HepG2 (cell line): ENCODE data around the gene PRRT2. TPM values are rescaled to one million over a fixed set of nuclear protein-coding genes. Genes with fewer than 3 reads are reported as not detected.

ENCODE experiments used
- AGO2 ChIP-seq: fragments of 200-400 bp; formaldehyde crosslinking; optimal IDR thresholded peaks from 2 replicates; pipeline ENCODE3; 2017; ENCODE audit warnings: mild to moderate bottlenecking, low read depth, low read length, moderate library complexity
- CHD4 ChIP-seq: fragments of 200-600 bp; sonication (generic); IDR thresholded peaks from 2 replicates; pipeline ENCODE4 v1.7.0; 2017; ENCODE audit warnings: mild to moderate bottlenecking, low read length, borderline replicate concordance
- KAT7 ChIP-seq: IDR thresholded peaks from 2 replicates; pipeline ENCODE4 v1.6.1; 2018; ENCODE audit warnings: borderline replicate concordance, missing compliant biosample characterization
- MAFK ChIP-seq, 2 experiments: IDR thresholded peaks in 1 of 2; conservative IDR thresholded peaks in 1 of 2; 2 replicates each; pipeline ENCODE4 v1.6.1; 2011; ENCODE audit warnings: improper control_type of control experiment in 2 of 2, low read length in 2 of 2
- MLLT10 ChIP-seq: sonication (generic); formaldehyde crosslinking; IDR thresholded peaks from 2 replicates; pipeline ENCODE4 v1.4.0; 2020; ENCODE audit warnings: missing genetic modification reagents
- NONO ChIP-seq, 2 experiments: fragments of 450-650 bp in 1 of 2; sonication (generic) in 1 of 2; formaldehyde crosslinking in 1 of 2; IDR thresholded peaks in 1 of 2; conservative IDR thresholded peaks in 1 of 2; 2 replicates each; pipeline versions ENCODE4 v1.6.1 to v1.8.0; 2017 to 2022; ENCODE audit warnings: mild to moderate bottlenecking in 1 of 2, missing genetic modification reagents in 1 of 2, moderate library complexity in 1 of 2
- PRDM10 ChIP-seq: sonication (generic); formaldehyde crosslinking; IDR thresholded peaks from 2 replicates; pipeline ENCODE4 v1.4.0; 2020; ENCODE audit warnings: low read depth, missing genetic modification reagents
- RFX5 ChIP-seq: IDR thresholded peaks from 2 replicates; pipeline ENCODE4 v1.6.1; 2011; ENCODE audit warnings: low read depth, low read length, improper control_type of control experiment
- SETDB1 ChIP-seq: sonication (generic); formaldehyde crosslinking; IDR thresholded peaks from 2 replicates; pipeline ENCODE4 v1.5.1; 2020; ENCODE audit warnings: missing genetic modification reagents, mild to moderate bottlenecking, borderline replicate concordance
- TBX3 ChIP-seq: fragments of 450-650 bp; IDR thresholded peaks from 2 replicates; pipeline ENCODE4 v1.6.1; 2017; ENCODE audit warnings: antibody characterized with exemption, mild to moderate bottlenecking, inconsistent platforms, borderline replicate concordance
- TRIM24 ChIP-seq: sonication (generic); formaldehyde crosslinking; IDR thresholded peaks from 2 replicates; pipeline ENCODE4 v1.8.0; 2022; ENCODE audit warnings: mild to moderate bottlenecking, missing genetic modification reagents
- ZNF367 ChIP-seq: sonication (generic); formaldehyde crosslinking; IDR thresholded peaks from 2 replicates; pipeline ENCODE4 v1.4.0; 2020; ENCODE audit warnings: missing genetic modification reagents, borderline replicate concordance
- ZNF547 ChIP-seq: sonication (generic); formaldehyde crosslinking; IDR thresholded peaks from 2 replicates; pipeline ENCODE4 v1.5.1; 2020; ENCODE audit warnings: mild to moderate bottlenecking, missing genetic modification reagents
- ZNF639 ChIP-seq: conservative IDR thresholded peaks from 2 replicates; pipeline ENCODE4 v1.6.1; 2018; ENCODE audit warnings: missing genetic modification reagents
- ZNF646 ChIP-seq: sonication (generic); formaldehyde crosslinking; IDR thresholded peaks from 2 replicates; pipeline ENCODE4 v1.9.0; 2021; ENCODE audit warnings: mild to moderate bottlenecking, missing genetic modification reagents
- ZNF747 ChIP-seq: sonication (generic); formaldehyde crosslinking; IDR thresholded peaks from 2 replicates; pipeline ENCODE4 v1.8.1; 2023; ENCODE audit warnings: missing genetic modification reagents, mild to moderate bottlenecking, borderline replicate concordance
- polyA plus RNA-seq, 8 experiments: library from polyadenylated mRNA; depleted of rRNA in 3 of 8; stranded (reverse) in 7 of 8; unstranded in 1 of 8; fragments of >200 nt; fragmentation: Illumina TruSeq in 4 of 8; extraction: Trizol in 4 of 8; gene quantifications; 2 replicates each; pipeline versions ENCODE4 v1.2.1 to v1.2.3, GENCODE V29; 2011 to 2016; ENCODE audit warnings: low read depth in 4 of 8, missing spikeins in 1 of 8, mixed read lengths in 1 of 8; ENCODE audit not compliant: insufficient read depth in 1 of 8
- total RNA-seq, 5 experiments: library from RNA; depleted of rRNA; stranded (reverse); fragments of >200 nt; fragmentation: Illumina TruSeq; extraction: Trizol; gene quantifications; 2 replicates each; pipeline ENCODE4 v1.2.3, GENCODE V29; 2016; ENCODE audit warnings: low read depth in 1 of 5

The PRRT2 gene
- total and polyA plus RNA-seq, 2 of the 13 experiments (the other 11 are each of a cell fraction or from before 2014, with no cell fraction given): 0.51 to 1.1 TPM

GRCh38 chr16:29805232-29806098 is 6.5 kb upstream of the PRRT2 start (continued):
- TF ChIP-seq ZNF646: no peak
- peak; percentile 94 for TF ChIP-seq PRDM10 (CRISPR knock-in tag)
- TF ChIP-seq CHD4: no peak
- no peak for TF ChIP-seq NONO (IDR thresholded peaks at IDR 0.05)
- peak; percentile 100 for TF ChIP-seq NONO (CRISPR knock-in tag; conservative IDR thresholded peaks at IDR 0.05)
- no peak; a peak in 1 of 4 replicates for TF ChIP-seq MAFK (conservative IDR thresholded peaks at IDR 0.05 in 1 of 2, IDR thresholded peaks at IDR 0.05 in 1 of 2; ENCODE audit: low read length in 2 of 2)
- 0 out of 2 replicates have a peak, but pooled peaks have one; percentile 27 for TF ChIP-seq TBX3
- no peak for TF ChIP-seq SETDB1 (CRISPR knock-in tag)
- TF ChIP-seq RFX5: peak; percentile 19; the same call in 1 of the 2 replicates
- TF ChIP-seq ZNF547 (CRISPR knock-in tag): peak; percentile 90
- peak; percentile 97 for TF ChIP-seq KAT7
- TF ChIP-seq ZNF747 (CRISPR knock-in tag): peak; percentile 86
- TF ChIP-seq AGO2: peak; percentile 99
- no peak for TF ChIP-seq TRIM24 (CRISPR knock-in tag)
- TF ChIP-seq ZNF367 (CRISPR knock-in tag): 0 out of 2 replicates have a peak, but pooled peaks have one; percentile 20
- peak; percentile 99 for TF ChIP-seq ZNF639 (CRISPR knock-in tag)
- no peak for TF ChIP-seq MLLT10 (CRISPR knock-in tag)
